ENCODE measurements around the gene ZC3H12A.

DNA sequence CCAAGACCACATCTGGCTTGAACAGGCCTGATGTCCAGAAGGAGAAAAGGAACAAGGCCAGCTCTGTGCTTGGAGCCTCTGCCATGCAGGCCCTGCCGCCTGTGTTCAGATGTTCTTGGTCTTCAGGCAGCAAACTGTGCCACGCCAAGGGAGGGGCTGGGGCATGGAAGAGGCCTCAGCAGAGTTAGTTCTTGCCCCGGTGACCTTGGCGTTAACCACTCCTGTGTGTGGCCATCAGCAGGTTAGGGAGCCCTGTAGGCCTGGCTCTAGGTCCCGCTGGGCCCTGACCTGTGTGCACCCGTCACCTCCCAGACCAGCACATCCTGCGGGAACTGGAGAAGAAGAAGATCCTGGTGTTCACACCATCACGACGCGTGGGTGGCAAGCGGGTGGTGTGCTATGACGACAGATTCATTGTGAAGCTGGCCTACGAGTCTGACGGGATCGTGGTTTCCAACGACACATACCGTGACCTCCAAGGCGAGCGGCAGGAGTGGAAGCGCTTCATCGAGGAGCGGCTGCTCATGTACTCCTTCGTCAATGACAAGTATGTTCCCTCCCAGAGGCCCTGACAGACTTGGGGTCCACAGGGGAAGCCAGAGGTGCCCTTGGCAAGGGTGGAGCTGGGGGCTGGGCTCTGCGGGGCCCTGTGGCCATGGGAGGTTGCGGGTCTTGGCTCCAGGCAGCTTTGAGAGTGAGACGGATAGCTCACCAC, 7.1 kb downstream of the ZC3H12A start:
- TF ChIP-seq, protein P1, sequence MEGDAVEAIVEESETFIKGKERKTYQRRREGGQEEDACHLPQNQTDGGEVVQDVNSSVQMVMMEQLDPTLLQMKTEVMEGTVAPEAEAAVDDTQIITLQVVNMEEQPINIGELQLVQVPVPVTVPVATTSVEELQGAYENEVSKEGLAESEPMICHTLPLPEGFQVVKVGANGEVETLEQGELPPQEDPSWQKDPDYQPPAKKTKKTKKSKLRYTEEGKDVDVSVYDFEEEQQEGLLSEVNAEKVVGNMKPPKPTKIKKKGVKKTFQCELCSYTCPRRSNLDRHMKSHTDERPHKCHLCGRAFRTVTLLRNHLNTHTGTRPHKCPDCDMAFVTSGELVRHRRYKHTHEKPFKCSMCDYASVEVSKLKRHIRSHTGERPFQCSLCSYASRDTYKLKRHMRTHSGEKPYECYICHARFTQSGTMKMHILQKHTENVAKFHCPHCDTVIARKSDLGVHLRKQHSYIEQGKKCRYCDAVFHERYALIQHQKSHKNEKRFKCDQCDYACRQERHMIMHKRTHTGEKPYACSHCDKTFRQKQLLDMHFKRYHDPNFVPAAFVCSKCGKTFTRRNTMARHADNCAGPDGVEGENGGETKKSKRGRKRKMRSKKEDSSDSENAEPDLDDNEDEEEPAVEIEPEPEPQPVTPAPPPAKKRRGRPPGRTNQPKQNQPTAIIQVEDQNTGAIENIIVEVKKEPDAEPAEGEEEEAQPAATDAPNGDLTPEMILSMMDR (IDR thresholded peaks at IDR 0.05; ENCODE audit: low read depth, low read length, missing input control) = no peak
- TF ChIP-seq GABPA (IDR thresholded peaks at IDR 0.05 in 1 of 2, conservative IDR thresholded peaks at IDR 0.05 in 1 of 2) (no peak), MAX (IDR thresholded peaks at IDR 0.05) (no peak), ATF3 (IDR thresholded peaks at IDR 0.05) (no peak), RXRA (IDR thresholded peaks at IDR 0.05) (no peak), SP1 (IDR thresholded peaks at IDR 0.05) (no peak), YY1 (IDR thresholded peaks at IDR 0.05) (no peak), FOXA1 (IDR thresholded peaks at IDR 0.05) (no peak), HNF4A (conservative IDR thresholded peaks at IDR 0.05) (no peak), FOXA2 (IDR thresholded peaks at IDR 0.05) (no peak)
